ENCODE results near the gene LEFTY2. TPM values are rescaled to one million over a fixed set of nuclear protein-coding genes. Genes with fewer than 3 reads are reported as not detected.

Gene LEFTY2
- total RNA-seq, 1 donor from 2014 or later: 0.78 TPM

Small RNA genes lying within 50 kb of the gene (microRNA-seq; reads per million reads assigned to microRNA genes)
- not detected for gene MIR6741

Other genes starting within 250 kb of the LEFTY2 start
- gene SRP9, start 163.4 kb downstream of the LEFTY2 start, total RNA-seq: 249 and 277 TPM in 2 replicates
- 24.1 and 28.3 TPM in 2 replicates for gene EPHX1, start 131.1 kb downstream of the LEFTY2 start, total RNA-seq
- gene TMEM63A, start 58.8 kb downstream of the LEFTY2 start, total RNA-seq: 7.8 and 10.8 TPM in 2 replicates
- 0.08 and 0.21 TPM in 2 replicates for gene LEFTY1, start 52.1 kb downstream of the LEFTY2 start, total RNA-seq
- 58.1 and 61.4 TPM in 2 replicates for gene PYCR2, start 17.0 kb downstream of the LEFTY2 start, total RNA-seq
- gene SDE2, start 58.1 kb upstream of the LEFTY2 start, total RNA-seq: 29.2 and 31.0 TPM in 2 replicates
- gene H3-3A, start 121.5 kb upstream of the LEFTY2 start, total RNA-seq: 288 and 318 TPM in 2 replicates
- gene ACBD3, start 245.5 kb upstream of the LEFTY2 start, total RNA-seq: 54.6 and 82.4 TPM in 2 replicates

Data from myocyte (in vitro differentiated cells).